Fibroblast of pulmonary artery (primary cell): ENCODE measurements around the gene COL2A1.

ENCODE experiments used
- DNase-seq: peaks from one replicate; pipeline ENCODE4 v3.0.0-alpha.2; 2010; ENCODE audit warnings: low read depth
- H3K4me3 ChIP-seq: replicated peaks from 2 replicates; pipeline ENCODE4 v1.5.1; 2011; ENCODE audit warnings: low read depth, mild to moderate bottlenecking, control low read depth, low read length, moderate library complexity
- TF ChIP-seq, protein P1 (sequence below): IDR thresholded peaks from 2 replicates; pipeline ENCODE4 v1.5.1; 2011; ENCODE audit warnings: mild to moderate bottlenecking, control low read depth, low read length, inconsistent platforms; ENCODE audit errors: missing control alignments

Gene COL2A1

DNA sequence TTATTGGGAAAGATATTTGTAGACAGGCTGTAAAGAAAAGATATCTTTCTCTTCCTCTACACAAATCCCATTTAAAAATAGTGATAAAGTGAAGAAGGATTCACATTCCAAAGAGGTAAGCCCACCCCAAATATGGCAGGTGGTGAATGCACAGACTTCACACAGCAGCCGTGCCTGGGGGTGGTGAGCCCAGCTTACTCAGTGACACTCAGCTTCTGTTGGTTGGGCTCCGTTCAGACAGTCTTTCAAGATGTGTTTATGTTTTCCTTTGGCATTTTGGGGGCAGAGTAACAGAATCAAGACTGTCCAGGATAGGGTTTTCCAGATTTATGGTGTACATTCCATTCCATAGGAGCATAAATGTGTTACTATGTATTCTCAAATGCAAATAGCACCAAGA, 4.1 kb upstream of the COL2A1 start:
- no peak for DNase-seq
- no peak overlapping the region for H3K4me3 ChIP-seq
- TF ChIP-seq, protein P1, sequence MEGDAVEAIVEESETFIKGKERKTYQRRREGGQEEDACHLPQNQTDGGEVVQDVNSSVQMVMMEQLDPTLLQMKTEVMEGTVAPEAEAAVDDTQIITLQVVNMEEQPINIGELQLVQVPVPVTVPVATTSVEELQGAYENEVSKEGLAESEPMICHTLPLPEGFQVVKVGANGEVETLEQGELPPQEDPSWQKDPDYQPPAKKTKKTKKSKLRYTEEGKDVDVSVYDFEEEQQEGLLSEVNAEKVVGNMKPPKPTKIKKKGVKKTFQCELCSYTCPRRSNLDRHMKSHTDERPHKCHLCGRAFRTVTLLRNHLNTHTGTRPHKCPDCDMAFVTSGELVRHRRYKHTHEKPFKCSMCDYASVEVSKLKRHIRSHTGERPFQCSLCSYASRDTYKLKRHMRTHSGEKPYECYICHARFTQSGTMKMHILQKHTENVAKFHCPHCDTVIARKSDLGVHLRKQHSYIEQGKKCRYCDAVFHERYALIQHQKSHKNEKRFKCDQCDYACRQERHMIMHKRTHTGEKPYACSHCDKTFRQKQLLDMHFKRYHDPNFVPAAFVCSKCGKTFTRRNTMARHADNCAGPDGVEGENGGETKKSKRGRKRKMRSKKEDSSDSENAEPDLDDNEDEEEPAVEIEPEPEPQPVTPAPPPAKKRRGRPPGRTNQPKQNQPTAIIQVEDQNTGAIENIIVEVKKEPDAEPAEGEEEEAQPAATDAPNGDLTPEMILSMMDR: no peak

GRCh38 chr12:48007206-48007605, 2.9 kb upstream of the COL2A1 start:
- no peak overlapping the region for H3K4me3 ChIP-seq
- TF ChIP-seq, protein P1: no peak
- DNase-seq: no peak

DNA sequence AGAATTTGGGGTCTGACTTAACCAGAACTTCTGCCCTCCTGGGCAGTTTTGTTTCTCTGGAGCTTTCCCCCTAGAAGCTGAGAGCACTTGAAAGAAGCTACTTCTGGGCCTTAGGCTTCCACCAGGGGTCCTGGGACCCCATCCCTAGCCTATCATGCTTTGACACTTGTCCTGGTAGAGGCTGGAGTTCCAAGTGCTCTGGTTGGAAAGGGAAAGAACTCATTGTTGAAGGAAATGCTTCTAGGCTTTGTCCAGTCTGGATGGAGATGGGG, 1.4 kb upstream of the COL2A1 start:
- no peak overlapping the region for H3K4me3 ChIP-seq
- TF ChIP-seq, protein P1: no peak
- no peak for DNase-seq

DNA sequence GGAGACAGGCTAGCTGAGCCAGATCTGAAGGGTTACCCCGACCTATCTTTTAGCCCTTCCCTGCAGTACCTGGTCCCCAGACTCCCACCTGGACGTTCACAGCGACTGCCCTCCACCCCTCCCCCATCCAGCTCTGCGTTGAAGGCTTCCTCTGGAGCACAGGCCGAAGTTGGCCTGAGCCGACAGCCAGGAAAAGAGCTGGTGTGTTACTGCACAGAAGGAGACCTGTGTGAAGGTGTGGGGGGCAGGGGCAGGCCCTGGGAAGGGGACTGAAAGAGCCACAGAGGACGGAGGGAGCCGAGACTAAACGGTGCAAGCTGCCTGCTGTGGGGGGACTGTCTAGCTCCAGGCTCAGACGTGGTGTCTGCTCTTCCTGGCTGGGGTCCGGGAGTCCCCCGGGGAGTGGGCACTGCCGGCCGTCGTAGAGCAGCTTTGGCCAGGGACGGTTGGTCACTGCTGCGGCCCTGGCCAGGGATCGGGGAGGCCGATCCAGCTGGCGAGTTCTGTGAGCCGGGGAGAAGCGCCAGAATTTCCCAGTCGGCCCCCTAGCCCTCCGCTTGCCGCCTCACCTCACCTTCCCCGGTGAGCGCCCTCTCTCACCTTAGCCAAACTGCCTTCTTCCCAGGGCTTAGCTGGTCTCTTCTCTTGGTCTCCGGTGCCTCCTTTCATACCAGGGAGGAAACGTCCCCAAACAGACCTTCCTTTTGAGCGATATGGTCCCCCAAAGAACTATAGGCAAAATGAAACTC, 899 bp upstream of the COL2A1 start:
- TF ChIP-seq, protein P1: no peak
- H3K4me3 ChIP-seq: no peak overlapping the region
- no peak for DNase-seq

DNA sequence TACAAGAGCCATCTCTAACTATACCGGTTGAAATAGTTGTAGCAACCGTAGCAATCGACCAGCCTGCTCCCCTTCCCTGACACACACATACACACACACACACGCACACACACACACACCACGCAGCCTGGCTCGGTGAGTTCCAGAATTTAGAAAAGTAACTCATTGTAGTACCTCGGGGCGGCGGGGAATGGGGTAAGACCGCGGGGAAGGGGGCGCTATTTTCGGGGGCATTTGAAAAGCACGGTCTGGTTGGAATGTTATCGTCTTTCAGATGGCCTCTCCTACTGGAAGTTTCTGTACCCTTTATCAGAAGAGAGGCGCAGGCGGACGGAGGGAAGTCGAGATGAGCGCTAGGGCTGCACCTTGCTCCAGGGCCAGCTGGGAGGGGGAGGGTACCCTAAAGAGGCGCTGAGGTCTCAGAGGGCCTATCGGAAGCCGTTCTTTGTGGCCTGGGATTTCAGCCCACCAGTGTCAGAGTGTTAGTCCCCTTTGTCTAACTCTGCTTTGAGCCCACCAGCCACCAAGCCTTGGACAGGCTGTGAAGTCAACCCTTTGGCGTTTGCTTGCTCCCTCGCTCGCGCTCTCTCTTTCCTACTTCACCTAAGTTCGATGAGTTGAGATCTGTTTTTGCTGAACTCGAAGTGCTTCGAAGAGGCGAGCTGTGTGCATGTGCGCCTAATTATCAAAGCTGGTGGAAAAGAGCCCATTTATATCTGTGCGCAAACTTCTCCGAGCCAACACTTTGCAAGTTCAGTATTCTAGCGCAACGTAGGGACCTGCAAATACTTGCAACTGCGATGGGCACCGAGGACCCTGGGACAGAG, 837 bp downstream of the COL2A1 start:
- TF ChIP-seq, protein P1: no peak
- DNase-seq: no peak

DNA sequence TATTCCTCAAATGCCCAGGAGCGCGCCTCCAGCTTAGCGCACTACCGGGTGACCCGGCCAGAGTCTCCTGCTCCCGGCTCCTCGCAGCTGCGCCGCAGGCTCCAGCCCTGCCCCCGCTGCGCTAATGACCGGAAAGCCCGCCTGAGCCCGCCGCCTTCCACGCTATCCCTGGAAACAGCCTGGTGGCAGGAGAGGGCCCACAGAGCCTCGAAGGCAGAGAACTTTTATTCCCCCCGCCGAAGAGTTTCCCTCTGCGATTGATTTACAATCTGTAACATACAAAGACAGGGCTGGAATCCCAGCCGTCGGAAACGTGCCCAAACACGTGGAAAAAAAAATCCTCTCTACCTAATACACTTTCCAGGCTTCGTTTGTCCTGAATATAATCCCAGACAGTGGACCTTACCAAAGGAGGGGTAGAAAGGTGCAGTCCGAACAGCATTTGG, 1.5 kb downstream of the COL2A1 start:
- no peak overlapping the region for H3K4me3 ChIP-seq
- peak; percentile 20 for DNase-seq
- TF ChIP-seq, protein P1: no peak

More for the DNA sequence above, 837 bp downstream of the COL2A1 start:
- no peak overlapping the region for H3K4me3 ChIP-seq

DNA sequence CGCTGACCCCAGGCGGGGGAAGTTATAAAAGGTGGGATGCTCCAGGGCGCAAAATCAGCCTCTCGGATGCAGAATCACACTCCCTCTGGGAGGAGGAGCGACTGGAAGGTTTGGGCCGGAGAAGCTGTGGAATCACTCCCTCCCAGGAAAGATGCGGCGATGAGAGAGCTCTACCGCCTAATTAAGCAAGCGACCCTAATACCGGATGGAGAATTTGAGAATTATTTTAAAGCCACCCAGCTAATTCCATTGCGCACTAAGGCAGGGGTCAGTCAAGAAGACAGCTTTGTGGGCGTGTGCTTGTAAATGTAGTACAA, 1.9 kb downstream of the COL2A1 start:
- TF ChIP-seq, protein P1: no peak
- peak overlapping the region; percentile 55 for H3K4me3 ChIP-seq
- no peak for DNase-seq
